Peyer's patch (tissue), 4 donors: ENCODE data around the gene SCTR. TPM values are rescaled to one million over a fixed set of nuclear protein-coding genes. Genes with fewer than 3 reads are reported as not detected.

ENCODE experiments used
- DNase-seq, 3 donors: peaks; one replicate each; pipeline ENCODE4 v3.0.0-alpha.2; 2017 to 2019
- H3K27ac ChIP-seq, 4 donors: fragments of 200-600 bp; sonication (generic); one replicate each; pipeline ENCODE4 v1.5.1; 2016 to 2019
- H3K27me3 ChIP-seq, 2 donors: fragments of 200-600 bp; sonication (generic); one replicate each; pipeline ENCODE4 v1.5.1; 2019
- H3K36me3 ChIP-seq, 3 donors: fragments of 200-600 bp; sonication (generic); one replicate each; pipeline ENCODE4 v1.5.1; 2016 to 2019
- H3K4me1 ChIP-seq, 4 donors: fragments of 200-600 bp; sonication (generic); one replicate each; pipeline ENCODE4 v1.5.1; 2016 to 2019
- H3K4me3 ChIP-seq, 4 donors: fragments of 200-600 bp; sonication (generic); 1 replicate in 3 of 4; 2 replicates in 1 of 4; pipeline ENCODE4 v1.5.1; 2016 to 2019; ENCODE audit warnings: mild to moderate bottlenecking in 1 of 4
- H3K9me3 ChIP-seq, 4 donors: fragments of 200-600 bp; sonication (generic); one replicate each; pipeline ENCODE4 v1.5.1; 2016 to 2019; ENCODE audit warnings: mild to moderate bottlenecking in 1 of 4
- POLR2A ChIP-seq, 2 donors: fragments of 450-650 bp; IDR thresholded peaks; one replicate each; pipeline ENCODE4 v1.5.1; 2017; ENCODE audit warnings: antibody characterized with exemption in 2 of 2, mild to moderate bottlenecking in 2 of 2, moderate library complexity in 2 of 2
- total RNA-seq, 4 donors: library from RNA; depleted of rRNA; stranded (reverse); fragments of >200 nt; gene quantifications; one replicate each; pipeline ENCODE4 v1.1.0, GENCODE V29; 2016
- TF ChIP-seq, protein P1 (sequence below), 6 experiments: fragments of 450-650 bp in 4 of 6; fragments of 200-600 bp in 2 of 6; sonication (generic) in 1 of 6; IDR thresholded peaks; one replicate each; pipeline ENCODE4 v1.5.1; 2017 to 2019; ENCODE audit warnings: antibody characterized with exemption in 6 of 6, mild to moderate bottlenecking in 3 of 6, moderate library complexity in 1 of 6

SCTR gene
- total RNA-seq, 4 donors from 2014 or later = 0.54 to 1.7 TPM; not detected in 2

DNA sequence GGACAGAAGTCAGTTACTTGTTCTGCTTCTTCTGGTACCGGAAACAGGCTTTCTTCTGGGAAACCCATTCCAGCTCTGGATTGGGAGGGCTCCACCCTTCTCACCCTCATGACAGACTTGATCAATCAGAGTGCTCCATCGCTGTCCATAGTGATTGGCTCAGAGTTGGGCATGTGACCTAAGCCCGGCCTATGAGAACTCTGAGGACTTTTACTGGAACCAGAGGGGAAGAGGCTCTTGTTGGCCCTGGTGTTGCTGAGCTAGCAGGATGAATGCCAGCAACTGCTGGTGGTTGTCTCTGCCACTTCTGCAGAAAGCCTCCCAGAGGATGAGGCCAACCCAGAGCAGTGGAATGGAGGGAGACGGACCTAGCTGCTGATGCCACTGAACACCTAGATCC, 59.3 kb downstream of the SCTR start:
- no peaks in the 10 kb centered on the region for H3K9me3 ChIP-seq
- H3K27ac ChIP-seq = no peak overlapping the region
- no peaks in the 10 kb centered on the region for H3K27me3 ChIP-seq
- no peak for TF ChIP-seq POLR2A (IDR thresholded peaks at IDR 0.05)
- TF ChIP-seq, protein P1, sequence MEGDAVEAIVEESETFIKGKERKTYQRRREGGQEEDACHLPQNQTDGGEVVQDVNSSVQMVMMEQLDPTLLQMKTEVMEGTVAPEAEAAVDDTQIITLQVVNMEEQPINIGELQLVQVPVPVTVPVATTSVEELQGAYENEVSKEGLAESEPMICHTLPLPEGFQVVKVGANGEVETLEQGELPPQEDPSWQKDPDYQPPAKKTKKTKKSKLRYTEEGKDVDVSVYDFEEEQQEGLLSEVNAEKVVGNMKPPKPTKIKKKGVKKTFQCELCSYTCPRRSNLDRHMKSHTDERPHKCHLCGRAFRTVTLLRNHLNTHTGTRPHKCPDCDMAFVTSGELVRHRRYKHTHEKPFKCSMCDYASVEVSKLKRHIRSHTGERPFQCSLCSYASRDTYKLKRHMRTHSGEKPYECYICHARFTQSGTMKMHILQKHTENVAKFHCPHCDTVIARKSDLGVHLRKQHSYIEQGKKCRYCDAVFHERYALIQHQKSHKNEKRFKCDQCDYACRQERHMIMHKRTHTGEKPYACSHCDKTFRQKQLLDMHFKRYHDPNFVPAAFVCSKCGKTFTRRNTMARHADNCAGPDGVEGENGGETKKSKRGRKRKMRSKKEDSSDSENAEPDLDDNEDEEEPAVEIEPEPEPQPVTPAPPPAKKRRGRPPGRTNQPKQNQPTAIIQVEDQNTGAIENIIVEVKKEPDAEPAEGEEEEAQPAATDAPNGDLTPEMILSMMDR (IDR thresholded peaks at IDR 0.05) = no peak
- no peaks in the 10 kb centered on the region for H3K4me1 ChIP-seq
- no peaks in the 10 kb centered on the region for H3K36me3 ChIP-seq
- no peak overlapping the region for H3K4me3 ChIP-seq
- no peak for DNase-seq

DNA sequence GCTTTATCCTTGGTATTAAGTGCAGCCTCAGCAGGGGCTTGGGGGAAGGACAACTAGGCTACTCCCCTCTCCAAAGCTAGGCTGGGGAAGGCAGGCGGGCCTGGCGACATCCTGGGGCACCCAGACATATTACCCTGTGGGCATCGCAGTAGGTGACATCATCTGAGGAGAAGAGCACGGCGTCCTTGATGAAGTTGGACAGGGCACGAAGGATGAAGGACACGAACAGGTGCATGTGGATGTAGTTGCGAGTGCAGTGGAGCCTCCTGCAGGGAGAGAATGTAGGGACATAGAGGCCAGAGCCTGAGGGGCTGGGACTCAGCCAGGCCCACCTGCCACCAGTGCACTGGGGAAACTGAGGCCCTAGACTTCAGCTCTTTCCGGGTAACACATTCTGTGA, 60.3 kb downstream of the SCTR start:
- H3K4me3 ChIP-seq = no peak overlapping the region
- no peak for DNase-seq
- TF ChIP-seq, protein P1 (IDR thresholded peaks at IDR 0.05) = no peak
- no peak for TF ChIP-seq POLR2A (IDR thresholded peaks at IDR 0.05)
- H3K4me1 ChIP-seq = no peaks in the 10 kb centered on the region
- no peak overlapping the region for H3K27ac ChIP-seq
- H3K9me3 ChIP-seq = no peaks in the 10 kb centered on the region
- H3K27me3 ChIP-seq = no peaks in the 10 kb centered on the region
- H3K36me3 ChIP-seq = no peaks in the 10 kb centered on the region

DNA sequence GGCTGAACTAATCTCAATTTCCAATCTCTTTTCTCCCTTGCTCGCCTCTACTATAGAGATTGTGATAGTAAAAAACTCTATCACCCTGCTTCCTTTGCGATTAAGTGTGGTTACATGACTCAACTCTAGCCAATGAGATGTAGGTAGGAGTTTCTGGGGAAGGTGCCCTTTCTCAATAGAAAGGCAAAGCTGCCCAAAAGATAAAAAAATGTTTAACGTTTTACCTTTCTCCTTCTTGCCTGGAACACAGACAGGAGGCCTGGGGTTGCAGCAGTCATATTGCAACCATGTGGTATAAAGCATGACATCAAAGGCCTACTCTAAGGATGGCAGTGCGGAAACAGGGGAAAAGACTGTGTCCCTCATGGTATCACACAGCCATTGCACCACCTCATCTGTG, 61.1 kb downstream of the SCTR start:
- DNase-seq = no peak
- H3K4me3 ChIP-seq = no peak overlapping the region
- H3K27me3 ChIP-seq = no peaks in the 10 kb centered on the region
- no peaks in the 10 kb centered on the region for H3K36me3 ChIP-seq
- TF ChIP-seq, protein P1 (IDR thresholded peaks at IDR 0.05) = no peak
- no peak for TF ChIP-seq POLR2A (IDR thresholded peaks at IDR 0.05)
- no peak overlapping the region for H3K27ac ChIP-seq
- no peaks in the 10 kb centered on the region for H3K4me1 ChIP-seq
- no peaks in the 10 kb centered on the region for H3K9me3 ChIP-seq

DNA sequence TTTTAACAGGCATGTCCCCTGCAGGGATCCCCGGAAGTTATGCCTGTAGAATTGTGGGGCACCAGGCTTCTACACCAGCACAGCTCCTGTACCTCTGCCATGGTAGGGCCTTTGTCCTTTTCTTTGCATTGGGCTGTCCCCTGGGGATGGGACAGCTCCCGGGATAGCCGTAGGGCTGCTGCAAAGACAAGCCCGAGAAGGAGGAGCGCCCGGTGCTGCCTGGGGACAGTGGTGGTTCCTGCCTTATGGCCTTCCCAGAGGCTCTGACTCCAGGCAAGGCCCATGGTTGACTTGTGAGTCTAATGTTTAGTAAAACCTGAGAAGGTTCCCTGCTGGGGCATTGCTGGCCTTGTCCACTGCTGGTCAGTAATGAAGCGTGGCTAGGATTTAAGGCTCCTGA, 61.7 kb downstream of the SCTR start:
- Histone ChIP-seq H3K27ac (no peak overlapping the region), H3K36me3 (no peaks in the 10 kb centered on the region), H3K27me3 (no peaks in the 10 kb centered on the region), H3K9me3 (no peaks in the 10 kb centered on the region), H3K4me1 (no peaks in the 10 kb centered on the region), H3K4me3 (no peak overlapping the region)
- TF ChIP-seq, protein P1 (IDR thresholded peaks at IDR 0.05) = no peak
- TF ChIP-seq POLR2A (IDR thresholded peaks at IDR 0.05) = no peak
- no peak for DNase-seq

DNA sequence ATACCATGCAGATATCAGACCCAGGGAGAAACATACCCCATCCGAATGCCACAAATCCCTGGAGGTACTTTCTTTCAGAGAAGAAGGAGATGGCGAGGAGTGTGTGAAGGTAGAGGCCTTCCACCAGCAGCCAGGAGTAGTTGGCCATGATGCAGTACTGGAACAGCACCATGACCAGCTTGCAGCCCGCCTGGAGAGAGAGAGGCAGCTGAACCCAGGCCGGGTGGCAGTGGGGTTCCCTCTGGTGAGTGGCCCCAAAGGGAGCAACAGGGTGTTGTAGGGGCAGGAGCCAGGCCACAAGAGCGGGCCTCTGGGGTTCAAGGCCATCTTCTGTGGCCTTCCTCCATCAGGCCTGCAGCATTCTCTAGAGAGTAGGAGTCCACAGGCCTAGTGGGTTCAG, 62.5 kb downstream of the SCTR start:
- Histone ChIP-seq H3K27me3 (no peaks in the 10 kb centered on the region), H3K27ac (no peak overlapping the region), H3K4me1 (no peaks in the 10 kb centered on the region), H3K4me3 (no peak overlapping the region), H3K9me3 (no peaks in the 10 kb centered on the region), H3K36me3 (no peaks in the 10 kb centered on the region)
- no peak for TF ChIP-seq POLR2A (IDR thresholded peaks at IDR 0.05)
- TF ChIP-seq, protein P1 (IDR thresholded peaks at IDR 0.05) = no peak
- no peak for DNase-seq

DNA sequence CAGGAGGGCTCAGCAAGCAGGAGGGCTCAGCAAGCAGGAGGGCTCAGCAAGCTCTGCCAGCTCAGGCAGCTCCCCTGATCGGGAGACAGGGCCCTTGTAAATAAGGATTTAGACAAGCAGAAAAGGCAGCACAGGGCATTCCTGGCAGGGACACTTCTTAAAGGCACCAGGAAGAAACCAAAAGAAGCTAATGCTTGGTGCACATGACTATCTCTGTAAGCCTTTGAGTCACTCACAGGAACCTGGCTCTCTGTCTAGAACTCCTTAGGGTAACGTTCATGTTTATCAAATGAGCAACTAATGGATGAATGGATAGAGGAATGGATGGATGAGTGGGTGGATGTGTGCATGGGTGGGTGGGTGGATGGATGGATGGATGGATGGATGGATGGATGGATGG, 64.2 kb downstream of the SCTR start:
- TF ChIP-seq POLR2A (IDR thresholded peaks at IDR 0.05) = no peak
- TF ChIP-seq, protein P1 (IDR thresholded peaks at IDR 0.05) = no peak

More for the DNA sequence above, 64.2 kb downstream of the SCTR start:
- no peak overlapping the region for H3K27ac ChIP-seq
- no peak for DNase-seq
- H3K4me3 ChIP-seq = no peak overlapping the region
- H3K4me1 ChIP-seq = no peaks in the 10 kb centered on the region
- no peaks in the 10 kb centered on the region for H3K27me3 ChIP-seq
- H3K9me3 ChIP-seq = no peaks in the 10 kb centered on the region
- no peaks in the 10 kb centered on the region for H3K36me3 ChIP-seq
